Right atrium auricular region (tissue), 2 donors: ENCODE data around the gene COL27A1. TPM values are rescaled to one million over a fixed set of nuclear protein-coding genes. Genes with fewer than 3 reads are reported as not detected.

Experiments used
- DNase-seq: peaks from one replicate; pipeline ENCODE4 v3.0.0-alpha.2; 2019; ENCODE audit warnings: low spot score
- H3K27ac ChIP-seq, 2 donors: fragments of 200-600 bp; sonication (generic); 1 replicate in 1 of 2; 2 replicates in 1 of 2; pipeline ENCODE4 v1.5.1; 2016 to 2019
- H3K27me3 ChIP-seq, 2 donors: fragments of 200-600 bp; sonication (generic); one replicate each; pipeline versions ENCODE4 v1.5.1 to v1.6.0; 2017 to 2019
- H3K36me3 ChIP-seq: fragments of 200-600 bp; sonication (generic); one replicate; pipeline ENCODE4 v1.5.1; 2016
- H3K4me1 ChIP-seq, 2 donors: fragments of 200-600 bp; sonication (generic); one replicate each; pipeline versions ENCODE4 v1.5.1 to v1.6.0; 2017 to 2019
- H3K4me3 ChIP-seq, 2 donors: fragments of 200-600 bp; sonication (generic); 1 replicate in 1 of 2; 2 replicates in 1 of 2; pipeline ENCODE4 v1.5.1; 2017 to 2019; ENCODE audit warnings: mild to moderate bottlenecking in 1 of 2, moderate library complexity in 1 of 2
- H3K9me3 ChIP-seq, 2 donors: fragments of 200-600 bp; sonication (generic); one replicate each; pipeline ENCODE4 v1.5.1; 2019
- total RNA-seq, 2 donors: library from RNA; depleted of rRNA; stranded (reverse); fragments of >200 nt; gene quantifications; one replicate each; pipeline ENCODE4 v1.1.0, GENCODE V29; 2016
- TF ChIP-seq, protein P1 (sequence below), 2 donors: fragments of 200-600 bp; sonication (generic); IDR thresholded peaks; one replicate each; pipeline ENCODE4 v1.5.1; 2019; ENCODE audit warnings: antibody characterized with exemption in 2 of 2

COL27A1 gene
- total RNA-seq, 2 donors from 2014 or later, result 1.5 to 2.7 TPM

DNA sequence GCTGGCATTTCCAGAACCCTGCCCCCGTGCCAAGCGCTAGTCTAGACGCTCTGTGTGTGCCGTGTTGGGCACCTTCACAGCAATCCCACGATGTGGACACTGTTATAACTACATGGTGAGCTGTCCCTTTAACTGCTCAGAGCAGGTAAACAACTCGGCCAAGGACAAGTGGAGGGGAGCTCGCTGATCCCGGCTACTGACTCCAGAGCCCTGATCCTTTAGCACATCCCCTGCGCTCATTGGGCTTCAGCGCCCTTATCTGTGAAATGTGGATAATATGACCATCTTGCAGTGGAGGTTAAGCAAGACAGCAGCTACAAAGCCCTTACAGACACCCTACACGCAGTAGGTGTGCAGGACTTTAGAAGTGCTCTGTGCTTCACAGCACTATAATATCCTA is 190.8 kb downstream of the COL27A1 start:
- no peak for DNase-seq
- Histone ChIP-seq H3K9me3 (no peaks in the 10 kb centered on the region), H3K4me3 (no peak overlapping the region), H3K27ac (no peak overlapping the region), H3K4me1 (peaks cover 0 to 17% of the 10 kb centered on the region in 2 donors), H3K27me3 (no peaks in the 10 kb centered on the region), H3K36me3 (peaks cover 76% of the 10 kb centered on the region)
- TF ChIP-seq, protein P1, sequence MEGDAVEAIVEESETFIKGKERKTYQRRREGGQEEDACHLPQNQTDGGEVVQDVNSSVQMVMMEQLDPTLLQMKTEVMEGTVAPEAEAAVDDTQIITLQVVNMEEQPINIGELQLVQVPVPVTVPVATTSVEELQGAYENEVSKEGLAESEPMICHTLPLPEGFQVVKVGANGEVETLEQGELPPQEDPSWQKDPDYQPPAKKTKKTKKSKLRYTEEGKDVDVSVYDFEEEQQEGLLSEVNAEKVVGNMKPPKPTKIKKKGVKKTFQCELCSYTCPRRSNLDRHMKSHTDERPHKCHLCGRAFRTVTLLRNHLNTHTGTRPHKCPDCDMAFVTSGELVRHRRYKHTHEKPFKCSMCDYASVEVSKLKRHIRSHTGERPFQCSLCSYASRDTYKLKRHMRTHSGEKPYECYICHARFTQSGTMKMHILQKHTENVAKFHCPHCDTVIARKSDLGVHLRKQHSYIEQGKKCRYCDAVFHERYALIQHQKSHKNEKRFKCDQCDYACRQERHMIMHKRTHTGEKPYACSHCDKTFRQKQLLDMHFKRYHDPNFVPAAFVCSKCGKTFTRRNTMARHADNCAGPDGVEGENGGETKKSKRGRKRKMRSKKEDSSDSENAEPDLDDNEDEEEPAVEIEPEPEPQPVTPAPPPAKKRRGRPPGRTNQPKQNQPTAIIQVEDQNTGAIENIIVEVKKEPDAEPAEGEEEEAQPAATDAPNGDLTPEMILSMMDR (IDR thresholded peaks at IDR 0.05), result no peak

DNA sequence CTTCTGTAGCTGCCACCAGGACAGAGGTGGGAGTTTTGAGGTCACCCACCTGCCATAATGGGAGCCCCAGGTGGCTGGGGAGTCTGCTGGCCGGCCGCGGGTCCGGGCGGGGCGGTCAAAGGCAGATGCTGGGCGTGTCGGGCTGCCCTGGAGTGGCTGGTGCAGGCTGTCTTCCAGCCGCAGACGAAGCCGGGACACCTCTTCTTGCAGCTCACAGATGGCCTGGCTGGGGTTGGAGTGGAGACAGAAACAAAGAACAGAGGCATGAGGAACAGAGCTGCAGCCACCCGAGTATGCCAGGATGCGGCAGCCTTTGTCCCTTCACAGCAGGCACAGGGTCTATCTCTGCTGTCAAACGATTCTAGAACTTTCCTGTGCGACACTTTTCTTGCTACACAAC is 192.3 kb downstream of the COL27A1 start:
- no peak overlapping the region for H3K27ac ChIP-seq

GRCh38 chr9:114348261-114348905 is 193.0 kb downstream of the COL27A1 start:
- no peak overlapping the region for H3K4me3 ChIP-seq
- peak overlapping the region; percentile 27 to 29 for H3K27ac ChIP-seq
- H3K27me3 ChIP-seq, result no peaks in the 10 kb centered on the region
- peaks cover 0 to 17% of the 10 kb centered on the region in 2 donors for H3K4me1 ChIP-seq
- no peak for DNase-seq
- peaks cover 66% of the 10 kb centered on the region for H3K36me3 ChIP-seq
- TF ChIP-seq, protein P1 (IDR thresholded peaks at IDR 0.05), result no peak
- H3K9me3 ChIP-seq, result no peaks in the 10 kb centered on the region

More for the DNA sequence above, 192.3 kb downstream of the COL27A1 start:
- Histone ChIP-seq H3K36me3 (peaks cover 67% of the 10 kb centered on the region), H3K27me3 (no peaks in the 10 kb centered on the region), H3K4me1 (peaks cover 0 to 17% of the 10 kb centered on the region in 2 donors), H3K9me3 (no peaks in the 10 kb centered on the region), H3K4me3 (no peak overlapping the region)
- TF ChIP-seq, protein P1 (IDR thresholded peaks at IDR 0.05), result no peak
- DNase-seq, result no peak

GRCh38 chr9:114348906-114349482 is 193.7 kb downstream of the COL27A1 start:
- peaks cover 61% of the 10 kb centered on the region for H3K36me3 ChIP-seq
- H3K4me3 ChIP-seq, result no peak overlapping the region
- TF ChIP-seq, protein P1 (IDR thresholded peaks at IDR 0.05), result no peak
- H3K27ac ChIP-seq, result peak overlapping the region; percentile 27 to 29
- peaks cover 0 to 17% of the 10 kb centered on the region in 2 donors for H3K4me1 ChIP-seq
- DNase-seq, result peak; percentile 80
- no peaks in the 10 kb centered on the region for H3K9me3 ChIP-seq
- no peaks in the 10 kb centered on the region for H3K27me3 ChIP-seq

DNA sequence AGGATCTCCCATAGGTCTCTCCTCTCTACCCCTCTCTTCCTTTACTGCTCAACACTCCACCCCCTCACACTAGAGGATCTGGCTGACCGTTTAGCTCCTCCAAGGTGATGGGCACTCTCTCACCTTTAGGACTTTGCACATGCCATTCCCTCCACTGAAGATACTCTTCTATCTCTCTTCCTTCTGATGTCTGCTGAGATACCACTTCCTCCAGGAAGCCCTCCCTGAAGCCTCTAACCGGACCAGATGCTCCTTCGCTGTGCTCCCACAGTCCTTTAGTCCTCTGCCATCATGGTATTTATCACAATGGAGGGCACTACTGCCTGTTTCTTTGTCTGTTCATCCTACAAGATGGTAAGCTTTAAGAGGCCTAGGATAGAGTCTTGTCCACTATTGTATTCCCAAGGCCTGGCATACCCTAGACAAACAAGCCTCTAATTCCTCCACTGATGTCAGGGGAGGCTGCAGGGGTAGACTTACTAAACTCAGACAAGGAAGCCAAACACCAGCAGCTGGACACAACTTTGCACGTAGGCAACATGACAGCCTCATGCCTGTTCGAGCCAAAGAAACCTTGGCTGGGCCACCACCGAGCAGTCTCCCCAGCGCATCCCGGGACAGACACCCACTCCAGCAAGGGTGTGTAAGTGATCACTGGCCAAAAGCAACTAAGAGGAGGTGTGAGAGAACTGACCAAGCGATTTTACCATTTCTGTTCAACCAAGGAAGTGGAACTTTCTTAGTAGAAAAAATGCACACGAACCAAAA is 194.6 kb downstream of the COL27A1 start:
- H3K27ac ChIP-seq, result peak overlapping the region in 1 of 2 donors; percentile 29

More for the DNA sequence above, 194.6 kb downstream of the COL27A1 start:
- Histone ChIP-seq H3K4me3 (no peak overlapping the region), H3K36me3 (peaks cover 53% of the 10 kb centered on the region), H3K27me3 (no peaks in the 10 kb centered on the region), H3K9me3 (no peaks in the 10 kb centered on the region), H3K4me1 (peaks cover 0 to 17% of the 10 kb centered on the region in 2 donors)
- TF ChIP-seq, protein P1 (IDR thresholded peaks at IDR 0.05), result no peak
- DNase-seq, result no peak
